Measurements from ENCODE around the gene UBE2M.

UBE2M gene

DNA sequence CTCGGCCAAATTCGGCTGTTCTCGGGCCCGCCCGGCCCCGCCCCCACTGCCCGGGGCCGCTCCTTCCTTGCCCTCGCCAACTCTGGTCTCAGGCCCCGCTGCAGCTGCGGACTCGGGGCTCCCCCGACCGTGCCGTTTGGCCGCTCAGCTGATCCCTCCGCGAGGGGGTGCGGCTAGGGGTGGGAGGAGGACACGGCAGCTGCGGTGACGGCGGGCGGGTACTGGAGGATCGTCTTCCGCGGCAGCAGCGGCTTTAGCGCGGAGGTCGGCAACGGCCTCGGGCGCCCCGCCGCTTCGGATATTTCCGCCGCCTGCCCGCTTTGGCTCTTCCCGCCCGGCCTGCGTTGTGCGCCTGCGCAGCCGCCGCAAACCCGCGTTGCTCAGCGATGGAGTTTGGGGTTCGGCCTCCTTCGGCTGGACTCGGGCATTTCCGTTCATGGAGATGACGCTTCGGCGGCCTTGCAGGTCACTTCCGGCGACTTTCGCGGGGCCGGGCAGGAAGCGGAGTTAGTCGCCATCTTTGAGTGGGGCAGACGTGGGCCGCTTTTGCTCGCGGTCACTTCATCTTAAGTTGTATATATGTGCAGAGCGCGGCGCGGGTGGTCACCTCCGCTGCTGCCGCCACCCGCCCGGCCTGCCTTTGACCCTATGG is 338 bp upstream of the UBE2M start:
- TF ChIP-seq EZH2 (IDR thresholded peaks at IDR 0.05; ENCODE audit: borderline replicate concordance, low read length) = no peak
- TF ChIP-seq, protein P1, sequence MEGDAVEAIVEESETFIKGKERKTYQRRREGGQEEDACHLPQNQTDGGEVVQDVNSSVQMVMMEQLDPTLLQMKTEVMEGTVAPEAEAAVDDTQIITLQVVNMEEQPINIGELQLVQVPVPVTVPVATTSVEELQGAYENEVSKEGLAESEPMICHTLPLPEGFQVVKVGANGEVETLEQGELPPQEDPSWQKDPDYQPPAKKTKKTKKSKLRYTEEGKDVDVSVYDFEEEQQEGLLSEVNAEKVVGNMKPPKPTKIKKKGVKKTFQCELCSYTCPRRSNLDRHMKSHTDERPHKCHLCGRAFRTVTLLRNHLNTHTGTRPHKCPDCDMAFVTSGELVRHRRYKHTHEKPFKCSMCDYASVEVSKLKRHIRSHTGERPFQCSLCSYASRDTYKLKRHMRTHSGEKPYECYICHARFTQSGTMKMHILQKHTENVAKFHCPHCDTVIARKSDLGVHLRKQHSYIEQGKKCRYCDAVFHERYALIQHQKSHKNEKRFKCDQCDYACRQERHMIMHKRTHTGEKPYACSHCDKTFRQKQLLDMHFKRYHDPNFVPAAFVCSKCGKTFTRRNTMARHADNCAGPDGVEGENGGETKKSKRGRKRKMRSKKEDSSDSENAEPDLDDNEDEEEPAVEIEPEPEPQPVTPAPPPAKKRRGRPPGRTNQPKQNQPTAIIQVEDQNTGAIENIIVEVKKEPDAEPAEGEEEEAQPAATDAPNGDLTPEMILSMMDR (IDR thresholded peaks at IDR 0.05; ENCODE audit: low read length) = no peak
- peaks cover 23% of the 10 kb centered on the region; the same call in 1 of the 2 replicates for H3K36me3 ChIP-seq (ENCODE audit: insufficient read depth, low read length)
- H3K79me2 ChIP-seq (ENCODE audit: insufficient read depth, low read length) = peaks cover 19% of the 10 kb centered on the region
- H3K9ac ChIP-seq (ENCODE audit: low read length) = peak overlapping the region; percentile 99
- peaks cover 74% of the 10 kb centered on the region for H3K4me1 ChIP-seq (ENCODE audit: insufficient read depth, low read length, severe bottlenecking)
- H3K9me2 ChIP-seq (ENCODE audit: low read depth, low read length) = no peaks in the 10 kb centered on the region
- H2AFZ ChIP-seq (ENCODE audit: low read length) = no peak overlapping the region
- no peaks in the 10 kb centered on the region for H4K20me1 ChIP-seq (ENCODE audit: insufficient read depth, low read length)
- H3K4me3 ChIP-seq (ENCODE audit: low read depth, low read length, poor library complexity, severe bottlenecking) = peak overlapping the region; percentile 91
- H3F3A ChIP-seq (ENCODE audit: insufficient read depth, low read length) = peaks cover 13% of the 10 kb centered on the region
- peak overlapping the region; percentile 96 for H3K4me2 ChIP-seq (ENCODE audit: low read length)
- peak overlapping the region; percentile 99 for H3K27ac ChIP-seq (ENCODE audit: low read depth, low read length, poor library complexity, severe bottlenecking)
- H3K9me3 ChIP-seq (ENCODE audit: low read length) = no peaks in the 10 kb centered on the region
- H3K27me3 ChIP-seq (ENCODE audit: insufficient read depth, low read length) = no peaks in the 10 kb centered on the region

DNA sequence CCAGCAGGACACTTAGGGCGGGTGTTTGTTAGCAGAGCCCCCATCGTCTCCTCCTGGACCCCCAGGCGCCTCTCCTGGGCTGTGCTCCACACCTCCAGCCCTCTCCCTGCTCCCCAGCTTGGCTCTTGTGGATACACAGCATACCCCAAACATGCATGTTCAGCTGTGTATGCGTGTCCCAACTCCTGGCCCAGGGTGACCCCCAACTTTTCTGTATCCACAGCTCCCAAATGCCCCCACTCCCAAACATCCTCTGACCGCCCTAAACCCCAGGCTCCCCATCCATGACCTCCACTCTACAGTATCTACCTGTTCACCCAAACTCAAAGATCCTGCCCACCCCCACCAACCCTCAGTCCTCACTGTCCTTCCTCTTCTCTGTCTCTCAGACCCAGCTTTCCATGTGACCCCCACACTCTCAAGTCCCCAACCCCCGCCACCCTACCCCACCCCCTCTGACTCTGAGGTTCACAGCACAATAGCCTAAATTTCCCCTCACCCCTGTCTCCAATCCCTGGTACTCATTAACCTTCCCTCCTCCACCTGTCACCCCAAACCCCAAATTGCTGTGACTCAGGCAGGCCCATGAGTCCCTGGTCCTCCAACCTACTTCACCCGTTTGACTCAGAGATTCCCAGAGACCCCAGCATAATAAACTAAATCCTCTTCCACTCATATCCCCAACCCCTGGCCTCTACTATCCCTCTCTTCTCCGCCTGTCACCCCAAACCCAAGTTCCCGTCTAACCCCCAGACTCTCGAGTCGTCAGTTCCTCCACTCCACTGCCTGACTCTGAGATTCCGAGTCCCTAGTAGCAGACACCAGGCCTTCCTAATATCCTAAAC is 968 bp downstream of the UBE2M start:
- Histone ChIP-seq H4K20me1 (ENCODE audit: insufficient read depth, low read length) (no peaks in the 10 kb centered on the region), H3K9me2 (ENCODE audit: low read depth, low read length) (no peaks in the 10 kb centered on the region), H3K4me3 (ENCODE audit: low read depth, low read length, poor library complexity, severe bottlenecking) (peak overlapping the region; percentile 91), H3K4me2 (ENCODE audit: low read length) (peak overlapping the region; percentile 88), H3F3A (ENCODE audit: insufficient read depth, low read length) (peaks cover 17% of the 10 kb centered on the region), H3K36me3 (ENCODE audit: insufficient read depth, low read length) (peaks cover 32% of the 10 kb centered on the region; the same call in 1 of the 2 replicates), H3K9ac (ENCODE audit: low read length) (peak overlapping the region; percentile 97), H2AFZ (ENCODE audit: low read length) (no peak overlapping the region), H3K27ac (ENCODE audit: low read depth, low read length, poor library complexity, severe bottlenecking) (peak overlapping the region; percentile 93), H3K9me3 (ENCODE audit: low read length) (no peaks in the 10 kb centered on the region), H3K27me3 (ENCODE audit: insufficient read depth, low read length) (no peaks in the 10 kb centered on the region), H3K4me1 (ENCODE audit: insufficient read depth, low read length, severe bottlenecking) (peaks cover 66% of the 10 kb centered on the region), H3K79me2 (ENCODE audit: insufficient read depth, low read length) (peaks cover 19% of the 10 kb centered on the region)
- TF ChIP-seq, protein P1 (IDR thresholded peaks at IDR 0.05; ENCODE audit: low read length) = no peak
- no peak for TF ChIP-seq EZH2 (IDR thresholded peaks at IDR 0.05; ENCODE audit: borderline replicate concordance, low read length)

DNA sequence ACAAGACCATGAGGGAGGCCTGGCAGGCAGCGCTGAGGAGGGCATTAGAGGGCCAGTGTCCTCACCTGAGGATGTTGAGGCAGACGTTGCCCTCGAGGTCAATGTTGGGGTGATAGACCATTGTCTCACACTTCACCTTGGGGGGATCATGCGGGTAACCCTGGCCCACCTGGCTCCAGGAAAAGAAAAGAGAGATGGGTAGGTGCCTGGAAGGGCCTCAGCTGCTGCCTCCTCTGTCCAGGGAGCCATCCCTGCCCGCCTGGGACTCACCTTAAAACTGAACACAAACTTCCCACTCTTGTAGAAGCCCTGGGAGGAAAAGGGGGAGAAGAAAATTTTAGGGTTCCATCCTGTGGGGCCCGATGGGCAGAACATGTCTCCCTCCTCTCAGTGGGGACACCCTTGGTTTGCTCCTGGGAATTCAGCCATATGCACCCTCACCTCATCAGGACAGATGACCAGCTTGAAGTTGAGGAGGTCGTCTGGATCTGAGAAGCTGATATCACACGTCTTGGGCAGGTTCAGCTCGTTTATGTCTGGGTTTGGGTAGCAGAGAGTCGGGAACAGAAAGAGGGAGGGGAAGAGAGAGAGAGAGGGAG is 1.7 kb downstream of the UBE2M start:
- H3K27me3 ChIP-seq (ENCODE audit: insufficient read depth, low read length) = no peaks in the 10 kb centered on the region
- peak overlapping the region; percentile 91 for H3K4me3 ChIP-seq (ENCODE audit: low read depth, low read length, poor library complexity, severe bottlenecking)
- no peaks in the 10 kb centered on the region for H3K9me2 ChIP-seq (ENCODE audit: low read depth, low read length)
- no peaks in the 10 kb centered on the region for H4K20me1 ChIP-seq (ENCODE audit: insufficient read depth, low read length)
- peaks cover 20% of the 10 kb centered on the region for H3F3A ChIP-seq (ENCODE audit: insufficient read depth, low read length)
- H3K4me2 ChIP-seq (ENCODE audit: low read length) = peak overlapping the region; percentile 88
- H3K9me3 ChIP-seq (ENCODE audit: low read length) = no peaks in the 10 kb centered on the region
- H3K36me3 ChIP-seq (ENCODE audit: insufficient read depth, low read length) = peaks cover 39% of the 10 kb centered on the region
- H3K4me1 ChIP-seq (ENCODE audit: insufficient read depth, low read length, severe bottlenecking) = peaks cover 58% of the 10 kb centered on the region
- H3K27ac ChIP-seq (ENCODE audit: low read depth, low read length, poor library complexity, severe bottlenecking) = peak overlapping the region; percentile 93
- no peak overlapping the region for H2AFZ ChIP-seq (ENCODE audit: low read length)
- peaks cover 19% of the 10 kb centered on the region for H3K79me2 ChIP-seq (ENCODE audit: insufficient read depth, low read length)
- no peak for TF ChIP-seq EZH2 (IDR thresholded peaks at IDR 0.05; ENCODE audit: borderline replicate concordance, low read length)
- H3K9ac ChIP-seq (ENCODE audit: low read length) = peak overlapping the region; percentile 97

Data from OCI-LY1 (cell line).